Measurements from ENCODE around the gene SEMA4B.

GRCh38 chr15:90240856-90241255, 39.7 kb downstream of the SEMA4B start:
- TF ChIP-seq CTCF (conservative IDR thresholded peaks at IDR 0.05; ENCODE audit: low read depth, low read length) (no peak), EZH2 (IDR thresholded peaks at IDR 0.05; ENCODE audit: borderline replicate concordance, low read depth, low read length, poor library complexity, severe bottlenecking) (no peak)

Measured in A673 (cell line).